GM19468 (cell line): ENCODE results near the gene BUB1B.
A peak's percentile ranks its signal among the peaks of the same experiment; 100 is the strongest.
"Not testable (repeated sequence)": the region's sequence is repeated elsewhere in the genome, so short reads cannot be mapped to it uniquely, and the experiment has no call there.

ENCODE experiments used
- ATAC-seq: cut with Tn5 transposase; IDR thresholded peaks from one replicate; pipeline ENCODE4 v1.9.1; 2021; ENCODE audit warnings: mild to moderate bottlenecking, moderate library complexity, moderate number of reproducible peaks; ENCODE audit not compliant: unreplicated experiment; ENCODE audit errors: extremely low read depth

The BUB1B gene, protein sequence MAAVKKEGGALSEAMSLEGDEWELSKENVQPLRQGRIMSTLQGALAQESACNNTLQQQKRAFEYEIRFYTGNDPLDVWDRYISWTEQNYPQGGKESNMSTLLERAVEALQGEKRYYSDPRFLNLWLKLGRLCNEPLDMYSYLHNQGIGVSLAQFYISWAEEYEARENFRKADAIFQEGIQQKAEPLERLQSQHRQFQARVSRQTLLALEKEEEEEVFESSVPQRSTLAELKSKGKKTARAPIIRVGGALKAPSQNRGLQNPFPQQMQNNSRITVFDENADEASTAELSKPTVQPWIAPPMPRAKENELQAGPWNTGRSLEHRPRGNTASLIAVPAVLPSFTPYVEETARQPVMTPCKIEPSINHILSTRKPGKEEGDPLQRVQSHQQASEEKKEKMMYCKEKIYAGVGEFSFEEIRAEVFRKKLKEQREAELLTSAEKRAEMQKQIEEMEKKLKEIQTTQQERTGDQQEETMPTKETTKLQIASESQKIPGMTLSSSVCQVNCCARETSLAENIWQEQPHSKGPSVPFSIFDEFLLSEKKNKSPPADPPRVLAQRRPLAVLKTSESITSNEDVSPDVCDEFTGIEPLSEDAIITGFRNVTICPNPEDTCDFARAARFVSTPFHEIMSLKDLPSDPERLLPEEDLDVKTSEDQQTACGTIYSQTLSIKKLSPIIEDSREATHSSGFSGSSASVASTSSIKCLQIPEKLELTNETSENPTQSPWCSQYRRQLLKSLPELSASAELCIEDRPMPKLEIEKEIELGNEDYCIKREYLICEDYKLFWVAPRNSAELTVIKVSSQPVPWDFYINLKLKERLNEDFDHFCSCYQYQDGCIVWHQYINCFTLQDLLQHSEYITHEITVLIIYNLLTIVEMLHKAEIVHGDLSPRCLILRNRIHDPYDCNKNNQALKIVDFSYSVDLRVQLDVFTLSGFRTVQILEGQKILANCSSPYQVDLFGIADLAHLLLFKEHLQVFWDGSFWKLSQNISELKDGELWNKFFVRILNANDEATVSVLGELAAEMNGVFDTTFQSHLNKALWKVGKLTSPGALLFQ

DNA sequence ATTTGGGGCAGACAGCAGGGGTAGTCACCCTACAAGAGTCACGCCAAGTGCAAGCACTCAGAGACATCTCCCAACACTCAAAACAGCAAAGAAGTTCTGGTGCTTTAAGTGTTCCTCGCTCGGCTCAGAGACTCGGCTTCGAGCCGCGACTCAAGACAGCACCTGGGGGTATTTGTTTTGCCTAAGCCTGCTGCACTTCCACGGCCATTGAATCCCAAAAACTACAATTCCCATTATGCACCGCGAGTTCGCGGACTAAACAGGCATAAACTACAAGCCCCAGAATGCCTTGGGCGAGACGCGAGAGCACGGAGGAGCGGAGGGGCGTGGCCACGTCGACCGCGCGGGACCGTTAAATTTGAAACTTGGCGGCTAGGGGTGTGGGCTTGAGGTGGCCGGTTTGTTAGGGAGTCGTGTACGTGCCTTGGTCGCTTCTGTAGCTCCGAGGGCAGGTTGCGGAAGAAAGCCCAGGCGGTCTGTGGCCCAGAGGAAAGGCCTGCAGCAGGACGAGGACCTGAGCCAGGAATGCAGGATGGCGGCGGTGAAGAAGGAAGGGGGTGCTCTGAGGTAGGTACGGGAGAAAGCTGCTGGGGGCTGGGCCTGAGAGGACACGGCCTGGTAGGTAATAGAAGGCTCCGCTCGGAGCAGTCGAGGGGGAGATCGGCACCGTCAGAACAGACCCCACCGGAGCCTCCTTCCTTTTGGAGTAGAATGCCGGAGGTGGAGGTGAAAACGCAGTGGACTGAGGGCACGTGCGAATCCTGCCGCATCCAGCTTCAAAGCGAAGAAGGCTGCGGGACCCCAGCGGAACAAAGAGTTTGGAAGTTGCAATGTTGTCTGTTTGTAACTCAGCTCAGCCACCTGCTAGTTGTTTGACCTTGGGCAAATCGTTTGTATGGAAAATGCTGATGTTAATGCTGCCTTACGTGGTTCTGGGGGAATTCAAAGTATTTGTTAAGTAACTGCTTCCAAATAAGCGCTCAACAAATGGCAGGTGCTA is at the start of gene BUB1B:
BUB1B (plus strand) TSS at position 381 of the 1,000 bp plus-strand sequence; CDS start at position 533, 152 bp downstream.
- ATAC-seq = peak; percentile 51

DNA sequence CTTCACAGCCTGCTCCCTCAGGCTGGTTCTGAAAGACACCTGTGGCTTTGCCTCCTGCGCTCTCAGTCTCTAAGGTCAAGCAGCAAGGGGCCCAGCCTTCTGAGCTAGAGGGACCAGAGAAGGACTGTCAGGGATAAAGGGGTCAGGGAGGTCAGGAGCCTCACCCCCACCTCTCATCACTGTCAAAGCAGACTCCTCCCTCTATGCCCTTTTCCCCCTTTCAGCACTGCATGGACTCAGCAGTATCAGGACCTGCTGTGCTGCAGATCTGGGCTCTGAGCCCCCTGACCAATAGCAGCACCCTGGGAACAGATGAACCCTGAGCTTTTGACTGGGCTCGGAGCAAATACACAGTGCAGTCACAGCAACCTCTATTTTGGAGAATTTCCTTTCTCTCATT is 49.0 kb upstream of the BUB1B start:
- no peak for ATAC-seq

GRCh38 chr15:40112789-40113188 is 48.1 kb upstream of the BUB1B start:
- no peak for ATAC-seq

- no peak for ATAC-seq
Observed at GRCh38 chr15:40114218-40114617, 46.7 kb upstream of the BUB1B start.

- not testable (repeated sequence) for ATAC-seq
Observed at GRCh38 chr15:40115106-40115505, 45.8 kb upstream of the BUB1B start.

GRCh38 chr15:40115670-40116093 is 45.2 kb upstream of the BUB1B start:
- peak; percentile 83 for ATAC-seq

DNA sequence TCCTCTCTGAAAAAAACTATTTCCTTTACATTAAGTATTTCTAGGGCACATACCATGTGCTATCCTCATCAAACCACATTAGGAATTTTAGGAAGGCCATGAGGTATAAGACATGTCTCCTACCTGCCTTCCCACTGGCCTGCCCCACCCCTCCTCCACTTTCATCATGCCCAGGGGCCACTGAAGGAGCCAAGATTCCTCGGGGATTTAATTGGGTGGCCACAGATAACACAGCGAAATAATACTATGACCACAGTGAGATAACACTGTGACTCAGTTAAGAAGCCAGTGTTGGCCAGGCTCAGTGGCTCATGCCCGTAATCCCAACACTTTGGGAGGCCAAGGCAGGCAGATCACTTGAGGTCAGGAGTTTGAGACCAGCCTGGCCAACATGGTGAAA is 42.4 kb upstream of the BUB1B start:
- ATAC-seq = no peak

DNA sequence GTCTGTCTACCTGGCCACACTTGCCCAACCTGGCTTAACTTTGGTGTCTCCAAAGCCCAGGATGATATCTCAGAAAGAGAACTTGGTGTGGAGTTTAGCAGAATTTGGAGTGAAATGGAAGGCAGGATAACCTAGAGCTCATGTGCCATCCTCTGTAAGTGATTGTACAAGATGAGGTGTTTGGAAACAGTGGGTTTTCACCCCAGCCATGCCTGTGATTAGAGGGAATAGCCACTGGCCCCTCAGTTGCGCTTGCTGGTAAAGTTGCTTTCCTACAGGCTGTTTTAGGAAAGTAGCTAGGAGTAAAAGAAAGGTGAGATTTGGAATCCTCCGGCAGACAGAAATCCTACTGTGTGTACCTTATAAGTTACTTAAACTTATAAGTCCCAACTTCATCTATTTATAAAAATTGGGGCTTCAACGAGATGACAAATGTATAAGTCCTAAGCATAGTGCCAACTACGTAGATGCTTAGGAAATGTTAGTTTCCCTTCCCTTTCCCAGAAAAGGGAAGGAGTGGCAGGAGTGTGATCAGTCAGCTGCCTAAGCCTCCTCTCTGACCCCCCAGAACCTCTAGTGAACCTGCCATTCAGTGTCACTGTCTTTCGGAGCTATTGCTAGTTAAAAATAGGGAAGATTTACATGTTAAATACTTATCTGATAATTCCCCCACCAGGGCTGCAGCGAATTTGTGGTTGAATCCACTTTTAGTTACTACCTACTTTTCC is 38.8 kb upstream of the BUB1B start:
- no peak for ATAC-seq

GRCh38 chr15:40122989-40123388 is 37.9 kb upstream of the BUB1B start:
- ATAC-seq = not testable (repeated sequence)

GRCh38 chr15:40123863-40124262 is 37.0 kb upstream of the BUB1B start:
- ATAC-seq = not testable (repeated sequence)

DNA sequence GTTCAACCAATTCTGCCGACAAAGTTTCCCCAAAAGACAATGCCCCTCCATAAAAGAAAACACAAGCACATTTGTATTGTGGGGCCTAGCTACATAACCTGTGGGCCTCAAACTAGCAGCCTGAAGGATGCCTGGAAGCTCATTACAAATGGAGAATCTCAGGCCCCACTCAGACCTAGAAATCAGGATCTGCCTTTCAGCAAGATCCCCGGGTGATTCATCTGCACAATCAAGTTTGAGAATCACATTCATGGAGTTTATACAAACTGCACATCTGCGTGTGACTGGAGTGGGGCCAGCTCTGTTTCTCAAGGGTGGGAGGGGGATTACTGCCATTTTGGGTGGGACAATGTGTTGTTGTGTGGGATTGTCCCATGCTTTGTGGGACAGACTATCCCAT is 36.5 kb upstream of the BUB1B start:
- ATAC-seq = not testable (repeated sequence)

- not testable (repeated sequence) for ATAC-seq
Observed at GRCh38 chr15:40124807-40125285, 36.0 kb upstream of the BUB1B start.

DNA sequence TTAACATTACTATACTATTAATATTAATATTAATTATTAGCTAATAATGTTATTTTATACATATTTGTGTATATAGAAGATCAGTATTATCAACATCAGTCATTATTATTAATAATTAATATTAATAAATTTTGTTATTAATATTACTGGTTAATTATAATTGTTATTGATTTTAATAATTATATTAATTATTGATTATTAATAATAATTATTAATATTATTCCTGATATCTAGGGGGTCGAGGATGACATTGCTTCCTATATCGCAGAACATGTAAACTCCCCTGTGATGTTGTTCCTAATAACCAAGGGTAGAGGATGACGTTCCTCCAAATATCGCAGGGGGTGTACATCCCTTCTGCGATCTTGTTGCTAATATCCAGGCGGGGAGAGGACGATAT is 34.9 kb upstream of the BUB1B start:
- no peak for ATAC-seq

- ATAC-seq = no peak
Observed at GRCh38 chr15:40128766-40129660, 31.9 kb upstream of the BUB1B start.

- ATAC-seq = no peak
Observed at GRCh38 chr15:40130118-40130517, 30.8 kb upstream of the BUB1B start.

GRCh38 chr15:40130799-40131502 is 29.9 kb upstream of the BUB1B start:
- no peak for ATAC-seq

GRCh38 chr15:40133544-40133943 is 27.3 kb upstream of the BUB1B start:
- ATAC-seq = no peak
